Progenitor cell of endocrine pancreas (in vitro differentiated cells): ENCODE results near the gene ITIH4. TPM values are rescaled to one million over a fixed set of nuclear protein-coding genes. Genes with fewer than 3 reads are reported as not detected.

ENCODE experiments used
- DNase-seq: peaks from one replicate; pipeline ENCODE4 v3.0.0; 2021; ENCODE audit warnings: low spot score; ENCODE audit not compliant: unreplicated experiment
- H3K27ac Mint-ChIP-seq: 2 replicates; pipeline ENCODE4 v1.8.0; 2021; ENCODE audit warnings: mild to moderate bottlenecking, moderate library complexity, mixed read lengths
- H3K27me3 Mint-ChIP-seq: 2 replicates; pipeline ENCODE4 v1.8.0; 2021; ENCODE audit warnings: mixed read lengths
- H3K36me3 Mint-ChIP-seq: 2 replicates; pipeline ENCODE4 v1.8.0; 2022; ENCODE audit warnings: mixed read lengths; ENCODE audit not compliant: insufficient read depth
- H3K4me1 Mint-ChIP-seq: 2 replicates; pipeline ENCODE4 v1.8.0; 2021; ENCODE audit warnings: low read depth, mixed read lengths
- H3K4me3 Mint-ChIP-seq: 2 replicates; pipeline ENCODE4 v1.8.0; 2021; ENCODE audit warnings: low read depth, mild to moderate bottlenecking, moderate library complexity, mixed read lengths
- H3K9me3 Mint-ChIP-seq: 2 replicates; pipeline ENCODE4 v1.8.0; 2021; ENCODE audit warnings: low read depth, mixed read lengths
- total RNA-seq: library from RNA; stranded (reverse); gene quantifications from 2 replicates; pipeline ENCODE4 v1.2.1, GENCODE V29; 2021
- TF ChIP-seq, protein P1 (sequence below): fragments of 200-600 bp; sonication (generic); IDR thresholded peaks from one replicate; pipeline ENCODE4 v1.5.0; 2021; ENCODE audit warnings: antibody characterized with exemption, mild to moderate bottlenecking; ENCODE audit not compliant: unreplicated experiment

The ITIH4 gene
- total RNA-seq, 1 donor from 2014 or later = 9.7 TPM

DNA sequence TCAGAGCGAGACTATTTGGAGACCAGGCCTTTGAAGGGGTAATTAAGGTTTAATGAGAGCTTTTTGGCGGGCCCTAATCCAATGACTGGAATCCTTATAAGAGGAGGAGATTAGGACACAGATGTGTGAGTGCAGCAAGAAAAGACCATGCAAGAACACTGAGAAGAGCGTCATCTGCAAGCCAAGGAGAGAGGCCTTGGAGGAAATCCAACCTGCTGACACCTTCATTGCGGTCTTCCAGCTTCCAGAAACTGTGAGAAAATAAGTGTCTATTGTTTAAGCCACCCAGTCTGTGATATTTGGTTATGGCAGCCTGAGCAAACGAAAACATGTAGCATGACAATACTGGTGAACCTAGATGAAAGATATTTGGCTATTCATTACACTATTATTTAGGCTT lies 27.4 kb upstream of the ITIH4 start:
- no peak for DNase-seq
- Mint-ChIP-seq H3K4me3 (no peak overlapping the region), H3K27me3 (no peaks in the 10 kb centered on the region), H3K36me3 (no peaks in the 10 kb centered on the region), H3K9me3 (no peaks in the 10 kb centered on the region), H3K27ac (no peak overlapping the region), H3K4me1 (no peaks in the 10 kb centered on the region)
- TF ChIP-seq, protein P1, sequence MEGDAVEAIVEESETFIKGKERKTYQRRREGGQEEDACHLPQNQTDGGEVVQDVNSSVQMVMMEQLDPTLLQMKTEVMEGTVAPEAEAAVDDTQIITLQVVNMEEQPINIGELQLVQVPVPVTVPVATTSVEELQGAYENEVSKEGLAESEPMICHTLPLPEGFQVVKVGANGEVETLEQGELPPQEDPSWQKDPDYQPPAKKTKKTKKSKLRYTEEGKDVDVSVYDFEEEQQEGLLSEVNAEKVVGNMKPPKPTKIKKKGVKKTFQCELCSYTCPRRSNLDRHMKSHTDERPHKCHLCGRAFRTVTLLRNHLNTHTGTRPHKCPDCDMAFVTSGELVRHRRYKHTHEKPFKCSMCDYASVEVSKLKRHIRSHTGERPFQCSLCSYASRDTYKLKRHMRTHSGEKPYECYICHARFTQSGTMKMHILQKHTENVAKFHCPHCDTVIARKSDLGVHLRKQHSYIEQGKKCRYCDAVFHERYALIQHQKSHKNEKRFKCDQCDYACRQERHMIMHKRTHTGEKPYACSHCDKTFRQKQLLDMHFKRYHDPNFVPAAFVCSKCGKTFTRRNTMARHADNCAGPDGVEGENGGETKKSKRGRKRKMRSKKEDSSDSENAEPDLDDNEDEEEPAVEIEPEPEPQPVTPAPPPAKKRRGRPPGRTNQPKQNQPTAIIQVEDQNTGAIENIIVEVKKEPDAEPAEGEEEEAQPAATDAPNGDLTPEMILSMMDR = no peak

DNA sequence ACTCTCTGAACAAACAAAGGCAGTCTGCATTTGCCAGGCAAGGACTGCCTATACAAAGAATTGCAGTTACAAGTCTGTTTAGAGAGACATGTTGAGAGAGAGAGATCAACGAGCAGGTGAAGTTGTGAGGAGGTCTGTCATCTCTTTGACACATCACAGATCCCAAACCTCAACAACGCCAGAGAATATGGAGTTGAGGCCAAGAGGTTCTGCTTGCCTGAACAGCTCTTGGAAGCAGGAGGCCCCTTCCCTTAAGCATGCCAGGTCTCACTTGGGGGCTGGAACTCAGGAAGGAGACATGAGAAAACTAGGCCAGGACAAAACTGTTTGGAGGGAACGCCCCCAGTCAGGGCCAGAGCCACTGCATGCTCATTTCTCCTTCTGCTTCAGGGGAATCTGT lies 26.7 kb upstream of the ITIH4 start:
- no peak for DNase-seq
- no peak overlapping the region for H3K4me3 Mint-ChIP-seq
- no peaks in the 10 kb centered on the region for H3K36me3 Mint-ChIP-seq
- H3K9me3 Mint-ChIP-seq = no peaks in the 10 kb centered on the region
- no peak overlapping the region for H3K27ac Mint-ChIP-seq
- TF ChIP-seq, protein P1 = no peak
- H3K27me3 Mint-ChIP-seq = no peaks in the 10 kb centered on the region
- no peaks in the 10 kb centered on the region for H3K4me1 Mint-ChIP-seq

- Mint-ChIP-seq H3K4me3 (no peak overlapping the region), H3K27ac (no peak overlapping the region), H3K9me3 (no peaks in the 10 kb centered on the region), H3K4me1 (no peaks in the 10 kb centered on the region), H3K27me3 (no peaks in the 10 kb centered on the region), H3K36me3 (no peaks in the 10 kb centered on the region)
- TF ChIP-seq, protein P1 = no peak
- no peak for DNase-seq
Observed at GRCh38 chr3:52856666-52857065, 26.2 kb upstream of the ITIH4 start.

- no peaks in the 10 kb centered on the region for H3K9me3 Mint-ChIP-seq
- DNase-seq = no peak
- H3K36me3 Mint-ChIP-seq = no peaks in the 10 kb centered on the region
- no peaks in the 10 kb centered on the region for H3K27me3 Mint-ChIP-seq
- H3K4me1 Mint-ChIP-seq = no peaks in the 10 kb centered on the region
- TF ChIP-seq, protein P1 = no peak
- H3K4me3 Mint-ChIP-seq = no peak overlapping the region
- H3K27ac Mint-ChIP-seq = no peak overlapping the region
Observed at GRCh38 chr3:52854013-52854412, 23.5 kb upstream of the ITIH4 start.

GRCh38 chr3:52852419-52852818 lies 21.9 kb upstream of the ITIH4 start:
- TF ChIP-seq, protein P1 = no peak
- Mint-ChIP-seq H3K27ac (no peak overlapping the region), H3K4me1 (no peaks in the 10 kb centered on the region)

More at GRCh38 chr3:52852419-52852818, 21.9 kb upstream of the ITIH4 start:
- Mint-ChIP-seq H3K9me3 (no peaks in the 10 kb centered on the region), H3K27me3 (no peaks in the 10 kb centered on the region), H3K36me3 (no peaks in the 10 kb centered on the region), H3K4me3 (no peak overlapping the region)
- DNase-seq = no peak
